ENCODE data around the gene MYEOV. TPM values are rescaled to one million over a fixed set of nuclear protein-coding genes. Genes with fewer than 3 reads are reported as not detected.

MYEOV gene
- total RNA-seq, 4 donors from 2014 or later = 5.7 to 24.6 (median 20.2) TPM

DNA sequence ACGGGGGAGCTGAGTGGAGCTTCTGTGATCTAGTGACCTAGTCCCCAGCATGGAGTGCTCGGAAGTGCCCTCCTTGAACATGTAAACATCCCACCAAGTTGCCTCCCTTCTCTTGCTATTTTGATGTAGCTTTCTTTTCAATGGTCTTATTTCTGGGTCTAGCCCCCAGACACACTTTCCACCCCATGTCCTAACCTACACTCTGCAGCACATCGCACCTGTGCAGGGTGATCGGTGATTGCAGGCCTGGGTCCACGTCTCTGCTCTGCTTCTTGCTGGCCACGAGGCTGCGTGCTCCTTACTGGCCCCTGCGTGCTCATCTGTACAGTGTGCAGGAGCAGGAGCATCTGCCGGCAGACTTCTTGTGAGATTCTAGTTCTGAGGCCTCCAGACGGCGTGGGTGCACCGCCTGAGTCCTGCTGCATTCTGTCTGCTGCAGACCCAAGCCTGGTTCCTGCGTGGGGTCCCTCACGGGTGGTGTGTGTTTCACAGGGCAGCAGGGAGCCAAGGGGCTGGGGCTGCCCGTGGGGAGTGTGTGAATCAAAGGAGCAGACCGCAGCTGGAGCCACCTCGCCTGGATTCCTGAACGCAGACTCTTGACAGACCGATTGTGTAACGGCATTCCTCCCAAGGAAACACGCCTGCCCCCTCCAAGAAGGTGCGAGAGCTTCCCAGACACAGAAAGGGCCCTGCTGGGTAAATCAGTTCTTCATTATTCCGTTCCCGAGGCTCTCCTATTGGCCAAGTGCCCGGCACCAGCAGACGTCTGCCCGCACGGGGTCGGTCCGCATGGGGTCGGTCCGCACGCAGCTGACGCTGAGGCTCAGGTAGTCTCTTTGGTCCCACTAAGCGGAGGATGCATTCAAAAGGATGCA is 44.4 kb upstream of the MYEOV start:
- no peak for TF ChIP-seq POLR2A (IDR thresholded peaks at IDR 0.05)
- TF ChIP-seq, protein P1, sequence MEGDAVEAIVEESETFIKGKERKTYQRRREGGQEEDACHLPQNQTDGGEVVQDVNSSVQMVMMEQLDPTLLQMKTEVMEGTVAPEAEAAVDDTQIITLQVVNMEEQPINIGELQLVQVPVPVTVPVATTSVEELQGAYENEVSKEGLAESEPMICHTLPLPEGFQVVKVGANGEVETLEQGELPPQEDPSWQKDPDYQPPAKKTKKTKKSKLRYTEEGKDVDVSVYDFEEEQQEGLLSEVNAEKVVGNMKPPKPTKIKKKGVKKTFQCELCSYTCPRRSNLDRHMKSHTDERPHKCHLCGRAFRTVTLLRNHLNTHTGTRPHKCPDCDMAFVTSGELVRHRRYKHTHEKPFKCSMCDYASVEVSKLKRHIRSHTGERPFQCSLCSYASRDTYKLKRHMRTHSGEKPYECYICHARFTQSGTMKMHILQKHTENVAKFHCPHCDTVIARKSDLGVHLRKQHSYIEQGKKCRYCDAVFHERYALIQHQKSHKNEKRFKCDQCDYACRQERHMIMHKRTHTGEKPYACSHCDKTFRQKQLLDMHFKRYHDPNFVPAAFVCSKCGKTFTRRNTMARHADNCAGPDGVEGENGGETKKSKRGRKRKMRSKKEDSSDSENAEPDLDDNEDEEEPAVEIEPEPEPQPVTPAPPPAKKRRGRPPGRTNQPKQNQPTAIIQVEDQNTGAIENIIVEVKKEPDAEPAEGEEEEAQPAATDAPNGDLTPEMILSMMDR (IDR thresholded peaks at IDR 0.05) = no peak
- Histone ChIP-seq H3K4me1 (peaks cover 12 to 32% (median 12%) of the 10 kb centered on the region in 3 donors), H3K9me3 (peaks cover 0 to 17% (median 16%) of the 10 kb centered on the region in 3 donors), H3K27me3 (peaks cover 0 to 9% (median 0%) of the 10 kb centered on the region in 4 donors), H3K36me3 (no peaks in the 10 kb centered on the region), H3K4me3 (no peak overlapping the region), H3K27ac (no peak overlapping the region)
- no peak for DNase-seq
- 83% methylated on average over 15 to 18 of the region's 35 CpGs for WGBS, 2 donors
- intact Hi-C loops (cut with DNase I) = no loop called here

DNA sequence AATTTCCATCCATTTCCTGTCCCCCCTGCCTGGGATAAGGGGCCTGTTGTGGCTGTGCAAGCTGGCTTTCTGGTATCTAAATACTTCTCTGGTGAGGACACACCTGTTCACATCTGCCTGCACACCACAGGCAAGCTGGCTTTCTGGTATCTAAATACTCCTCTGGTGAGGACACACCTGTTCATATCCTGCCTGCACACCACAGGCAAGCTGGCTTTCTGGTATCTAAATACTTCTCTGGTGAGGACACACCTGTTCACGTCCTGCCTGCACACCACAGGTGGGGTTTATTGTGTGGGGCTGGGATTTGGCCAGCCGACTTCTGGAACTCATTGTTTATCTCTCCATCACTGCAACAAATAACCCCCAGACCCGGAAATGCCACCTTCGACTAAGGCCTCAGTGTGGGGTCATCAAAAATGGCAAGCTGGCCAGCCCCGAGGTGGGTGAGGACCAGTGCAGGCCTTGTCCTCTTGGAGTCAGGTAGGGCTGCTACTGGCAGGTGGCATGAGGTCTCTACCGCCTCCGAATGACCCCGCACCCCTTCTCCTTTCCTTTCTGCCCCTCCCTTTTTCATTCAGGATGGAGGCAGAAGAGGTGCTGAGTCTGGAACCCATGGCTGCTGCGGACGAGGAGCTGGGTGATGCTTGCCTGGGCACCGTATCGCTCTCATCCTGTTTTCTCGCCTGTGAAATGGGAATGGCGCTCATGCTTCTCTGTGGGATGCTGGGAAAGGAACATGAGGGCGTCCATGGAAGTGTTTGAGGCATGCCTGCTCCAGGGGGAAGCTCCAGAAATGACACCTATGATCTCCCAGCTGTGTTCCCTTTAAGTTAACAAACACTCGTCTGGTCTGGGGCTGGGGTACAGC is 43.5 kb upstream of the MYEOV start:
- H3K9me3 ChIP-seq = peaks cover 0 to 23% (median 18%) of the 10 kb centered on the region in 3 donors
- H3K4me3 ChIP-seq = no peak overlapping the region
- intact Hi-C loops (cut with DNase I) = no loop called here
- TF ChIP-seq POLR2A (IDR thresholded peaks at IDR 0.05) = no peak
- TF ChIP-seq, protein P1 (IDR thresholded peaks at IDR 0.05) = no peak
- H3K4me1 ChIP-seq = peaks cover 12 to 32% (median 12%) of the 10 kb centered on the region in 3 donors
- H3K27me3 ChIP-seq = peaks cover 0 to 9% (median 0%) of the 10 kb centered on the region in 4 donors
- no peak for DNase-seq
- peak overlapping the region in 2 of 4 donors; percentile 85 to 90 for H3K27ac ChIP-seq
- WGBS, 2 donors = 70 to 86% methylated on average over 10 to 14 of the region's 16 CpGs
- H3K36me3 ChIP-seq = no peaks in the 10 kb centered on the region

DNA sequence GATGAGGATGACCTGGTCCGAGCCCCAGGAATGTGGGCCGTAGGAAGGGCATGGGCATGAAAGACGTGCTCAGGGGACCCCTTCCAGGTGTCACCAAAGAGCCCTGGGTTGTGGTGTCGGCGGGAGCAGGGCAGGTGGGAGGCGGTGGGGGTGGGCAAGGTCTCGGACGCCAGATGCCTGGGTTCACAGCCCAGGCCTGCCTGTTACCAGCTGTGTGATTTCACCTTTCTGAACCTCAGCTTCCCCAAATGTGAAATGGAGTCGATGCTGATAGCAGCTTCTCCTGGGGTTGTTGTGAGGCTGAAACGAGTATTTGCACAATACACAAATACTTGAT is 42.9 kb upstream of the MYEOV start:
- WGBS, 2 donors = 77 to 94% methylated on average over 7 to 10 of the region's 10 CpGs
- no peak for DNase-seq
- H3K4me1 ChIP-seq = peaks cover 12 to 32% (median 12%) of the 10 kb centered on the region in 3 donors
- peaks cover 0 to 9% (median 0%) of the 10 kb centered on the region in 4 donors for H3K27me3 ChIP-seq
- H3K36me3 ChIP-seq = no peaks in the 10 kb centered on the region
- TF ChIP-seq POLR2A (IDR thresholded peaks at IDR 0.05) = no peak
- TF ChIP-seq, protein P1 (IDR thresholded peaks at IDR 0.05) = no peak
- peaks cover 0 to 23% (median 23%) of the 10 kb centered on the region in 3 donors for H3K9me3 ChIP-seq
- intact Hi-C loops (cut with DNase I) = no loop called here
- no peak overlapping the region for H3K4me3 ChIP-seq
- peak overlapping the region; percentile 81 to 90 (median 84) for H3K27ac ChIP-seq

DNA sequence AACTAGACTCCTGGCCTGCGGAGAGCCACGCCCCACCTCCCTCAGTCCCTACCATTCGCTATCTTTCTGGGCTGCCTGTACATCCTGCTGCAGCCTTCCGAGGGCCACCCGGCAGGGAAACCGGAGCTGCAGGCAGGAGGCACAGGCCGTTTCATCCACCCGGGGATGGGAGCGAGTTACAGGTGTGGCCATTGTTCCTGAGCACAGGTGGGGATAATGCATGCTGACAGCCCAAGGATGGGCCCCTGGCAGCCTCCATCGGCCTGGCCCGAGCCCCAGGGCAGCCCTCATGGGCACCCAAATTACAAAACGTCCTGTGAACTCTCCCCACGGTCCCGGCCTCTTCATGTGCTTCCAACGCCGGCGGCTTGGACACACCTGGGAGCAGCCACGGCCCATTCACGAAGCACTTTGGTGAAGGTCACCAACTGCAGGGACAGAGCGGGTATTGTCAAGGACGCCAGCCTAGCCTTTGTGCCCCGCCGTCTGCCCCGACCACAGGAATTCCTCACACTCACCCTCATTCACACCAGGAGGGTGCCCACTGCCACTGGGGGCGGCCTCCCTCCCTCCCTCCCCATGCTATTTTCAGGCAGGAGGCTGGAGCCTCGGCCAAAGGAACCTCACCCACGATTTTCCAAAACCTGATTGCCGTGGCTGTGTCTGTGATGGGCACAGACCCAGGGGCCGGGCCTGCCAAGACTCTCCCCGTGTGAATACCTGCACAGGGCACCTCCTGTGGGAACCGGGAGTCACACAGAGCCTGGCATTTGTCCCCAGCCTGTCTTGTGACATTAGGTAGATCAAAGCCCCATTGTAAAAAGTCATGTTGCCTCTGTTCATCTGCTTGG is 42.1 kb upstream of the MYEOV start:
- DNase-seq = no peak
- intact Hi-C loops (cut with DNase I) = no loop called here
- Histone ChIP-seq H3K27ac (peak overlapping the region; percentile 81 to 90 (median 84)), H3K27me3 (peaks cover 0 to 9% (median 0%) of the 10 kb centered on the region in 4 donors), H3K36me3 (no peaks in the 10 kb centered on the region), H3K4me1 (peaks cover 12 to 32% (median 12%) of the 10 kb centered on the region in 3 donors), H3K4me3 (peak overlapping the region in 3 of 4 donors; percentile 6 to 23 (median 19)), H3K9me3 (peaks cover 0 to 23% (median 23%) of the 10 kb centered on the region in 3 donors)
- TF ChIP-seq POLR2A (IDR thresholded peaks at IDR 0.05) = no peak
- TF ChIP-seq, protein P1 (IDR thresholded peaks at IDR 0.05) = no peak
- WGBS, 2 donors = 35 to 40% methylated on average over 11 to 16 of the region's 31 CpGs

Measured in esophagus squamous epithelium (tissue), 5 donors.